GM13976 (cell line): ENCODE results near the gene PGP.
A peak's percentile ranks its signal among the peaks of the same experiment; 100 is the strongest.

Experiments
- DNase-seq: peaks from one replicate; pipeline ENCODE4 v3.0.0; 2012; ENCODE audit warnings: low spot score
- CTCF ChIP-seq: IDR thresholded peaks from 2 replicates; pipeline ENCODE4 v1.5.1; 2012; ENCODE audit warnings: borderline replicate concordance, mild to moderate bottlenecking; ENCODE audit not compliant: insufficient read depth; ENCODE audit errors: extremely low read depth, missing control alignments, control extremely low read depth
- in situ Hi-C: fragments of 300-500 bp; cut with MboI; formaldehyde crosslinking; loops from one replicate; pipeline ENCODE4 v1.12.0; 2022; ENCODE audit warnings: low sequenced_read_pairs, mixed read lengths, inconsistent platforms; ENCODE audit not compliant: unreplicated experiment

Gene PGP

GRCh38 chr16:2208308-2208707 lies 6.3 kb downstream of the PGP start:
- TF ChIP-seq CTCF = no peak
- in situ Hi-C loops = no loop called here
- no peak for DNase-seq

GRCh38 chr16:2207872-2208271 lies 6.8 kb downstream of the PGP start:
- in situ Hi-C loops = no loop called here
- no peak for DNase-seq
- no peak for TF ChIP-seq CTCF

- TF ChIP-seq CTCF = no peak
- in situ Hi-C loops = no loop called here
- DNase-seq = no peak
These were observed 7.7 kb downstream of the PGP start for GRCh38 chr16:2206780-2207433.

GRCh38 chr16:2206420-2206779 lies 8.2 kb downstream of the PGP start:
- TF ChIP-seq CTCF = no peak
- in situ Hi-C loops = no loop called here
- no peak for DNase-seq

GRCh38 chr16:2205967-2206313 lies 8.7 kb downstream of the PGP start:
- TF ChIP-seq CTCF = no peak
- DNase-seq = no peak
- in situ Hi-C loops = no loop called here

GRCh38 chr16:2205104-2205966 lies 9.3 kb downstream of the PGP start, which contains the start of gene MLST8:
Gene MLST8, plus strand, starts transcription at chr16:2205454. Its CDS starts 632 bp downstream, at chr16:2206086.
- peak; percentile 99 for DNase-seq
- in situ Hi-C loops = no loop called here
- TF ChIP-seq CTCF = no peak
